HL-60 (cell line): ENCODE measurements around the gene RFTN1.

Experiments
- DNase-seq, 2 experiments: peaks; one replicate each; pipeline ENCODE4 v3.0.0-alpha.2; 2010 to 2020; ENCODE audit warnings: low read depth in 1 of 2, low spot score in 1 of 2
- H3K27ac ChIP-seq: fragments of 250-450 bp; sonication (Bioruptor Pico); replicated peaks from 2 replicates; pipeline ENCODE4 v1.5.1; 2020; ENCODE audit warnings: mild to moderate bottlenecking, moderate library complexity
- H3K27me3 ChIP-seq: fragments of 250-450 bp; sonication (Bioruptor Pico); 2 replicates; pipeline ENCODE4 v1.5.1; 2021; ENCODE audit warnings: mild to moderate bottlenecking, moderate library complexity; ENCODE audit not compliant: insufficient read depth, poor library complexity, severe bottlenecking
- H3K4me3 ChIP-seq: replicated peaks from 2 replicates; pipeline ENCODE4 v1.5.1; 2011; ENCODE audit warnings: mild to moderate bottlenecking, control low read depth, low read length; ENCODE audit not compliant: insufficient read depth
- CTCF ChIP-seq: IDR thresholded peaks from one replicate; pipeline ENCODE4 v1.5.1; 2011; ENCODE audit warnings: low read length, control low read depth, inconsistent platforms; ENCODE audit not compliant: insufficient read depth
- GABPA ChIP-seq: IDR thresholded peaks from 2 replicates; pipeline ENCODE4 v1.6.1; 2012; ENCODE audit warnings: low read depth
- POLR2AphosphoS5 ChIP-seq: IDR thresholded peaks from 2 replicates; pipeline ENCODE4 v1.6.1; 2012; ENCODE audit warnings: low read depth
- REST ChIP-seq: IDR thresholded peaks from 2 replicates; pipeline ENCODE4 v1.6.1; 2012; ENCODE audit warnings: low read depth; ENCODE audit not compliant: insufficient replicate concordance
- SPI1 ChIP-seq: IDR thresholded peaks from 2 replicates; pipeline ENCODE4 v1.6.1; 2012; ENCODE audit warnings: low read depth, mild to moderate bottlenecking, borderline replicate concordance

Gene RFTN1

GRCh38 chr3:16417945-16418739 lies 95.4 kb downstream of the RFTN1 start:
- TF ChIP-seq POLR2AphosphoS5: no peak
- TF ChIP-seq REST: no peak
- no peak for TF ChIP-seq SPI1
- no peak for TF ChIP-seq GABPA
- no peak for TF ChIP-seq CTCF
- Histone ChIP-seq H3K27me3 (no peaks in the 10 kb centered on the region), H3K4me3 (no peak overlapping the region), H3K27ac (no peak overlapping the region)
- no peak for DNase-seq

- TF ChIP-seq SPI1 (no peak), POLR2AphosphoS5 (no peak), GABPA (no peak), CTCF (no peak), REST (no peak)
- Histone ChIP-seq H3K27ac (no peak overlapping the region), H3K4me3 (no peak overlapping the region), H3K27me3 (no peaks in the 10 kb centered on the region)
- DNase-seq: no peak
Observed at GRCh38 chr3:16415911-16416476, 97.5 kb downstream of the RFTN1 start.

- H3K27ac ChIP-seq: no peak overlapping the region
Observed at GRCh38 chr3:16413321-16413720, 100.2 kb downstream of the RFTN1 start.

GRCh38 chr3:16412192-16412800 lies 101.2 kb downstream of the RFTN1 start:
- H3K27ac ChIP-seq: no peak overlapping the region
- TF ChIP-seq POLR2AphosphoS5: no peak
- TF ChIP-seq CTCF: no peak
- TF ChIP-seq SPI1: no peak
- TF ChIP-seq REST: no peak
- TF ChIP-seq GABPA: no peak
- H3K27me3 ChIP-seq: no peaks in the 10 kb centered on the region
- DNase-seq: no peak
- H3K4me3 ChIP-seq: no peak overlapping the region

More at GRCh38 chr3:16413321-16413720, 100.2 kb downstream of the RFTN1 start:
- no peak for DNase-seq
- no peak overlapping the region for H3K4me3 ChIP-seq
- H3K27me3 ChIP-seq: no peaks in the 10 kb centered on the region
- TF ChIP-seq POLR2AphosphoS5: no peak
- no peak for TF ChIP-seq GABPA
